ENCODE data around the gene HIPK2. TPM values are rescaled to one million over a fixed set of nuclear protein-coding genes. Genes with fewer than 3 reads are reported as not detected.

HIPK2 gene
- total and polyA plus RNA-seq, 8 donors: 3.4 to 103 (median 38.6) TPM

DNA sequence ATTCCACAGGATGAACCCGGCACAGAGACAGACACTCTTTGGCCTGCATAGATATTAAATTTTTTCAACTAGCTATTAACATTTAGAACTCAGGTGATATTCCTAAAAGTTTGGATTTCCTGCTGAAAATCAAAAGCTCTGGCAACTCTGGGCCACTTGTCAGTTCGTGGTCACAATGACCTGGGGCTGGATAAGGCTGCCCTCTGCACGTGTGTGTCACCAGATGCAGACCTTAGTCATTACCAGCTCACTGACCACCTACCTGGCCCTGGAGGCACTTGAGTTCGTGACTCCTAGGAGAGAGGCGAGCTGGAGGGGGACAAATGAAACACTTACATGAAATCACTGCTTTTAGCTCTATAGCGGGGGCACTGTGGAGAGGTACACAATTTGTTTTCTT lies 126.5 kb downstream of the HIPK2 start:
- Histone ChIP-seq H3K36me3 (peaks cover 5 to 7% (median 5%) of the 10 kb centered on the region in 4 donors), H3K4me1 (peaks cover 54 to 100% (median 94%) of the 10 kb centered on the region in 4 donors), H3K27ac (peak overlapping the region in 4 of 5 donors; percentile 14 to 88 (median 76)), H3K9me3 (no peaks in the 10 kb centered on the region), H3K27me3 (no peaks in the 10 kb centered on the region), H3K4me3 (no peak overlapping the region)
- intact Hi-C loops (cut with DNase I; ENCODE audit: low total_unique reads): no loop called here
- 57 to 71% (median 62%) methylated on average over 6 of the region's 6 CpGs for WGBS, 5 donors
- TF ChIP-seq POLR2AphosphoS5 (IDR thresholded peaks at IDR 0.05) (peak in 1 of 3 donors; percentile 18), POLR2A (IDR thresholded peaks at IDR 0.05) (no peak)
- no peak for DNase-seq

DNA sequence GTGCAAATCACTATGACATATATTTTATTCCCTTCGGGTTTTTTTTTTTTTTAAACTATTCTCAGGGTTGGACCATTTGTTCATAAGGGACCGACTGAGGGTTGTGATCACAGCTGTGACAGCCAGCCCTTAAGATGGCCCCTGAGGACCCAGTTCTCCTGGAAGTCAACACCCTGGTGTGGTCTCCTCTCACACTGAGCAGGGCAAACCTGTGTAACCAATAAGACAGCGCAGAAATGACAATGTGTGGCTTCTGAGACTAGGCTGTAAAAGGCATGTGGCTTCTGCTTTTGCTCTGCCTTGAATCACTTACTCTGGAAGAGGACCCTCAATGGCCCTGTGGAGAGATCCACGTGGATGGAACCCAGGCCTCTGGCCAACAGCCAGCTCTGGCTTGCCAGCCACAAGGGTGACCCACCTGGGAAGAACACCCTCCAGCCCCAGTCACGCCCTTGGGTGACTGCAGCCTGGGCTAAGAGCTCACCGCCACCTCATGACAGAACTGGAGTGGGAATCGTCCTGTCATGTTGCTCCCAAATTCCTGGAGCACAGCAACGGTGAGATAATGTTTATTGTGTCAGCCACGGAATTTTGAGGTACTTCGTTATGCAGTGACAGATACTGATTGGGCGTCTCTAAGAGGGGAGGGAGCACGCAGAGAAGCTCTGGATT lies 127.2 kb downstream of the HIPK2 start:
- Histone ChIP-seq H3K4me3 (no peak overlapping the region), H3K4me1 (peaks cover 58 to 100% (median 95%) of the 10 kb centered on the region in 4 donors), H3K36me3 (peaks cover 5 to 7% (median 5%) of the 10 kb centered on the region in 4 donors), H3K27ac (peak overlapping the region in 4 of 5 donors; percentile 16 to 88 (median 76)), H3K9me3 (no peaks in the 10 kb centered on the region), H3K27me3 (no peaks in the 10 kb centered on the region)
- 70 to 88% (median 75%) methylated on average over 9 to 12 of the region's 12 CpGs for WGBS, 5 donors
- no peak for TF ChIP-seq POLR2A (IDR thresholded peaks at IDR 0.05)
- TF ChIP-seq, protein P1, sequence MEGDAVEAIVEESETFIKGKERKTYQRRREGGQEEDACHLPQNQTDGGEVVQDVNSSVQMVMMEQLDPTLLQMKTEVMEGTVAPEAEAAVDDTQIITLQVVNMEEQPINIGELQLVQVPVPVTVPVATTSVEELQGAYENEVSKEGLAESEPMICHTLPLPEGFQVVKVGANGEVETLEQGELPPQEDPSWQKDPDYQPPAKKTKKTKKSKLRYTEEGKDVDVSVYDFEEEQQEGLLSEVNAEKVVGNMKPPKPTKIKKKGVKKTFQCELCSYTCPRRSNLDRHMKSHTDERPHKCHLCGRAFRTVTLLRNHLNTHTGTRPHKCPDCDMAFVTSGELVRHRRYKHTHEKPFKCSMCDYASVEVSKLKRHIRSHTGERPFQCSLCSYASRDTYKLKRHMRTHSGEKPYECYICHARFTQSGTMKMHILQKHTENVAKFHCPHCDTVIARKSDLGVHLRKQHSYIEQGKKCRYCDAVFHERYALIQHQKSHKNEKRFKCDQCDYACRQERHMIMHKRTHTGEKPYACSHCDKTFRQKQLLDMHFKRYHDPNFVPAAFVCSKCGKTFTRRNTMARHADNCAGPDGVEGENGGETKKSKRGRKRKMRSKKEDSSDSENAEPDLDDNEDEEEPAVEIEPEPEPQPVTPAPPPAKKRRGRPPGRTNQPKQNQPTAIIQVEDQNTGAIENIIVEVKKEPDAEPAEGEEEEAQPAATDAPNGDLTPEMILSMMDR (IDR thresholded peaks at IDR 0.05): no peak
- DNase-seq: no peak
- intact Hi-C loops (cut with DNase I; ENCODE audit: low total_unique reads): no loop called here

DNA sequence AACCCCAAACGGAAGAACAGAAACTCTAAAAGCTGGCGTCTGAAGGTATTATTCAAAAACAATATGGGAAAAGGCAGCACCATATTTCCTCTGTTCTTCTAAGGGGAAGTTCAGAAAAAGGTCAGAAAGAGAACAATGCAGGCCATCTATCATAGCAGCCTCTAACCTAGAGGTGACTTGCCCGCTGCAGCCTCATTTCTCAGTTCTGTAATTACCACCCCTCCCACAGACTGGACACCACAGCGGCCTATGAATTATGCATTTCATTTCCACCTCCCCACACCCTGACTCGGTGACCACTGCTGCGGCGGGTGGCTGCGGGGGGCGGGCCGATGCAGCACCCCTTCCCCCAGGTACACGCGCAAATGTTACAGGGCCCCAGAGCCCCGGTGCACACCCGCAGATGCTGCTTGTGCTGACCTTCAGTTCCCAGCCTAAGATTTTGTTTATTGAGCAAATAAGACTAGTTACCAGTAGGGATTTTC lies 128.8 kb downstream of the HIPK2 start:
- TF ChIP-seq EP300 (IDR thresholded peaks at IDR 0.05) (no peak), POLR2AphosphoS5 (IDR thresholded peaks at IDR 0.05) (peak in 1 of 3 donors; percentile 8)
- peak; percentile 41 to 65 for DNase-seq
- 8 to 32% (median 25%) methylated on average over 14 of the region's 14 CpGs for WGBS, 5 donors
- Histone ChIP-seq H3K4me1 (peaks cover 49 to 87% (median 83%) of the 10 kb centered on the region in 4 donors), H3K27me3 (no peaks in the 10 kb centered on the region), H3K27ac (peak overlapping the region; percentile 69 to 88 (median 83)), H3K4me3 (peak overlapping the region in 1 of 4 donors; percentile 16), H3K36me3 (peaks cover under 1 to 14% (median 9%) of the 10 kb centered on the region in 4 donors), H3K9me3 (no peaks in the 10 kb centered on the region)
- intact Hi-C loops (cut with DNase I; ENCODE audit: low total_unique reads): no loop called here

DNA sequence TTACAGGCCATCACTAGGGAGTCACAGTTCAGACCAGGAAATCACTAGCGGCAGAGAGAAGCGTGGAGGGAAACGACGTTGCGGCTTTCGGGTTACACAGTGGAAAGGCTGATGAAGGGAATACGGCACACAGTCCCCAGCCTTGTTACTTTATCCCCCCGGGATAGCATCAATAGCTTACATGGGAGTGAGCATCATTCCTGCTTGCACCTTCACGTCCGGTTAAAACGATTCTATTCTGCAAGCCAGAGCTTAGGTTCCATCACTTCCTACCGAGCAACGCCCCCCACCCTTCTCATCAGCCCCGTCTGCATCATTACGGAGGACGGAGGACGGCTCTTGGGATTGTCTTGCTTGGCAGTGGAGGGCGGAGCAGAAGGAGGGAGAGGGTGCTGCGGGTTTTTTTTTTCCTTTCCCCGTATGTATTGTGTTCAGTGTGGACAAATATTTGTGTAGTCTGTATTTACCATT lies 129.4 kb downstream of the HIPK2 start:
- no peak for TF ChIP-seq EP300 (IDR thresholded peaks at IDR 0.05)
- no peak for TF ChIP-seq POLR2AphosphoS5 (IDR thresholded peaks at IDR 0.05)
- TF ChIP-seq, protein P1 (IDR thresholded peaks at IDR 0.05): no peak
- no peak for TF ChIP-seq POLR2A (IDR thresholded peaks at IDR 0.05)
- DNase-seq: no peak
- peak overlapping the region; percentile 48 to 88 (median 71) for H3K27ac ChIP-seq
- H3K36me3 ChIP-seq: peaks cover 5 to 20% (median 11%) of the 10 kb centered on the region in 4 donors
- H3K9me3 ChIP-seq: no peaks in the 10 kb centered on the region
- H3K27me3 ChIP-seq: no peaks in the 10 kb centered on the region
- intact Hi-C loops (cut with DNase I; ENCODE audit: low total_unique reads): no loop called here
- H3K4me3 ChIP-seq: peak overlapping the region in 1 of 4 donors; percentile 16
- 27 to 48% (median 37%) methylated on average over 20 of the region's 20 CpGs for WGBS, 5 donors
- peaks cover 49 to 82% (median 78%) of the 10 kb centered on the region in 4 donors for H3K4me1 ChIP-seq

DNA sequence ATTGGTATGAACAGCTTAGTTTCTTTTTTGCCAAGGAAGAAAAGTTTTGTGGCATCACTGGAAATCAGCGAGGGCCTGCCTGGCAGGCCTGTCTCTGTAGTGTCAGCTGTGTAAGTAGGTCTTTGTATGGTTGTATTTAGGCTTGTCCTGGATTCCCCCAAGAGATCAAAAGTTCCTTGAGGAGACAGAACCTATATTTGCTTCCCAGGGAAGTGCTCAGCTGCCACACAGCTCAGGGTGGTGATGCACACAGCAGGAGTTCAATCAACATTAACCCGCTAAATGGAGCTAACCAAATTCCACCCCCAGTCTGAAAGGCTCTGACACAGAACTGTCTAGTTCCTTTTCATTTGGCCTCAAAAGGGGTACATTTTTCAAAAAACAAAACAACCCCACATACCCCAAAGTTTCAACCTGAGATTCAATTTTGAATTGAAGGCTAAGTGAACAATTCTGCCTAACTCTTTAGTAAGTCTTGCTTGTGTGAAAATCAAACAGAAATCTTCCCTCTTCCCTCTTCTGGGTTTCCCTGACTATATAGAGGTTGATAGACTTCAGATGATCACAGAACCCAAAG lies 129.9 kb downstream of the HIPK2 start:
- Histone ChIP-seq H3K36me3 (peaks cover 5 to 25% (median 14%) of the 10 kb centered on the region in 4 donors), H3K4me1 (peaks cover 49 to 77% (median 73%) of the 10 kb centered on the region in 4 donors), H3K9me3 (no peaks in the 10 kb centered on the region), H3K4me3 (peak overlapping the region in 1 of 4 donors; percentile 16), H3K27ac (peak overlapping the region; percentile 51 to 88 (median 71)), H3K27me3 (no peaks in the 10 kb centered on the region)
- 90 to 93% (median 92%) methylated on average over 2 of the region's 2 CpGs for WGBS, 5 donors
- intact Hi-C loops (cut with DNase I; ENCODE audit: low total_unique reads): no loop called here
- TF ChIP-seq POLR2A (IDR thresholded peaks at IDR 0.05) (no peak), POLR2AphosphoS5 (IDR thresholded peaks at IDR 0.05) (no peak), EP300 (IDR thresholded peaks at IDR 0.05) (no peak)
- TF ChIP-seq, protein P1 (IDR thresholded peaks at IDR 0.05): no peak
- no peak for DNase-seq

All from stomach (tissue), 9 donors.